WI38 (cell line): Measurements from ENCODE around the gene CYP2A7.
"Not testable (repeated sequence)": the region's sequence is repeated elsewhere in the genome, so short reads cannot be mapped to it uniquely, and the experiment has no call there.

Experiments used
- H3K4me3 ChIP-seq: 2 replicates; pipeline ENCODE4 v1.5.1; 2011; ENCODE audit warnings: low read depth, mild to moderate bottlenecking, control low read depth, low read length
- CTCF ChIP-seq: IDR thresholded peaks from 2 replicates; pipeline ENCODE4 v1.5.1; 2012; ENCODE audit warnings: low read depth, mild to moderate bottlenecking, control low read depth, low read length

The CYP2A7 gene

GRCh38 chr19:40896418-40896796 is 14.4 kb upstream of the CYP2A7 start:
- TF ChIP-seq CTCF: no peak
- H3K4me3 ChIP-seq: no peak overlapping the region

DNA sequence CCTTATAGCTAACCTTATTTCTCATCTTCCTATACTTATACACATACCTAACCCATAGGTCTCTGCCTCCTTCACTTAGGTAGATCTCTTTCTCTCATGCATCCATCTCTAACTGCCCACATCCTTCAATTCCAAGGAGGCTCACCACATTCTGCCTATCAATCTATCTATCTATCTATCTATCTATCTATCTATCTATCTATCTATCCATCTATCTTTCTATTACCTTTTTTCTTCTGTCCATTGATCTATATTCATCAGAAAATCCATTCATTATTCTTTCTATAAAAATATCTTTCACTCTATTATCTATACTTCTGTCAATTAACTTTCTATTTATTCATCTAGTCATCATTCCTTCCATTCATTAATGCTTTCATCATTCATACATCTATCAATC is 11.1 kb upstream of the CYP2A7 start:
- TF ChIP-seq CTCF: no peak
- no peak overlapping the region for H3K4me3 ChIP-seq

GRCh38 chr19:40889366-40889765 is 7.3 kb upstream of the CYP2A7 start:
- no peak for TF ChIP-seq CTCF
- no peak overlapping the region for H3K4me3 ChIP-seq

GRCh38 chr19:40888191-40888590 is 6.2 kb upstream of the CYP2A7 start:
- TF ChIP-seq CTCF: no peak
- no peak overlapping the region for H3K4me3 ChIP-seq

DNA sequence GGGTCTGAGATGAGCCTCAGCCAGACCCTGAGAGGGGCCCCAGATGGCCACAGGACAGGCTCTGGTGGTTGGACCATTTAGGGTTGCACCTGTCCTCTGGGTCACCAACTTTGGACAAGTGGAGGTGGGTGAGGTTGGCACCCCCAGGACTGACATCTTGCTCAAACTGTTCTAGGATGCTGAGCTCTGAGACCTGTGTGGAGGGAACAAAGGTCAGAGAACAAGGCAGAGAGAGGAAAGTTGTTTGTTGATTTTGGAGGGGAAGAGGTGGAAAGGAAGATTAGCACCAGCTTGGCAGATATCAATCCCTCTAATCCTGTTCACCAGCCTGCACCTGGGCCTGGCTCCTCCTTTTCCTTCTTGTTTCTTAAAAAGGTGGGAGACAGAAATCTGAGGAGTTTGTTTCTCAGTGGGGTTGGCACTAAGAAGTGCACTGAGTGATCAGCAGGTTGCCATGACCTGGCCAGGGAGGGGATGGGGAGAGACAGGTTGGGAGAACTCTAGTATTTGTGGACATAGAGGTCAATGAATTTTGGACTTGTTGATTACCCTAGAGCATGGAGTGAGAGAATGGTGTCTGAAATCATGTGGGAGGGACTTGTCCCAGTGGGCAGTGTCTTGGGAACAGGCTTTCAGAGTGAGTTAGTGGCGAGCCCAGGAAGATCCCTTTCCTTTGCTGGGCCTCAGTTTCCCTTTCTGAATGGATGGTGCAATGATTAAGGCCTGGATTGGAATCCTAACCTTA is 2.3 kb upstream of the CYP2A7 start:
- H3K4me3 ChIP-seq: not testable (repeated sequence)

- H3K4me3 ChIP-seq: not testable (repeated sequence)
Observed at GRCh38 chr19:40879349-40879748, 2.7 kb downstream of the CYP2A7 start.

DNA sequence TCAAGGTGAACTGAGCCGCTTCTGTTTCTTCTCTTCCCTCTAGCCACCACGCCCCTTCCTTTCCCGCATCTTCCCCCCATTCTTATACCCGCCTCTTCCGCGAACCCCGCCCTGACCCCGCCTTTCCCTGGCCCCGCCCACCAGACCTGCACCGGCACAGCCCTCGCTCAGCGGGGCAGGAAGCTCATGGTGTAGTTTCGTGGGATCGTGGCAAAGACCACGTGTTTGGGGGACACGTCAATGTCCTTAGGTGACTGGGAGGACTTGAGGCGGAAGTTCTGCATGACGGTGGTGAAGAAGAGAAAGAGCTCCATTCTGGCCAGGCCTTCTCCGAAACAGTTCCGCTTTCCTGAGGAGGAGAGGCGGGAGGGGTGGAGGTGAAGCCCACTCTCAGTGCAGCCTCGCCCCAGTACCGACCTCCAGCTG is 6.5 kb downstream of the CYP2A7 start:
- H3K4me3 ChIP-seq: not testable (repeated sequence)

DNA sequence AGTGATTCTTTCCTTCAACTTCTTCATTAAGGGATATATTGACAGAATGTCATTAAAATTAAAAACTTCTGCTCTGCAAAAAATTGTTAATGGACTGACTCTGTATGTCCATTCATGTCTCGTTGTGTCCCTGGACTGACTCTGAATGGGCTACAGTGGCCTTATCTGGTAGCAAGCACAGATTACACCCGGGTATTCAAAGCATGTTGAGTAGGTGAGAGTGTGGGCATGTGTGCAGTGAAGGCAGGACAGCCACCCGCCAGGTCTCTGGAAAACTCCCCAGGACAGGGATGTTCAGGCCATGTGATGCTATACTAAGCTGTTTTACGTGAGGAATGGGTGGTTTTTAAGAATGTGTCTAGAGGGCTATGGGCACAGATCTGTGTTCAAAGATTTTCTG is 7.2 kb downstream of the CYP2A7 start:
- not testable (repeated sequence) for H3K4me3 ChIP-seq

GRCh38 chr19:40873873-40874272 is 8.2 kb downstream of the CYP2A7 start:
- H3K4me3 ChIP-seq: not testable (repeated sequence)

GRCh38 chr19:40872209-40872608 is 9.8 kb downstream of the CYP2A7 start:
- no peak overlapping the region for H3K4me3 ChIP-seq
- no peak for TF ChIP-seq CTCF
